Measurements from ENCODE around the gene STMN1.

STMN1 gene

DNA sequence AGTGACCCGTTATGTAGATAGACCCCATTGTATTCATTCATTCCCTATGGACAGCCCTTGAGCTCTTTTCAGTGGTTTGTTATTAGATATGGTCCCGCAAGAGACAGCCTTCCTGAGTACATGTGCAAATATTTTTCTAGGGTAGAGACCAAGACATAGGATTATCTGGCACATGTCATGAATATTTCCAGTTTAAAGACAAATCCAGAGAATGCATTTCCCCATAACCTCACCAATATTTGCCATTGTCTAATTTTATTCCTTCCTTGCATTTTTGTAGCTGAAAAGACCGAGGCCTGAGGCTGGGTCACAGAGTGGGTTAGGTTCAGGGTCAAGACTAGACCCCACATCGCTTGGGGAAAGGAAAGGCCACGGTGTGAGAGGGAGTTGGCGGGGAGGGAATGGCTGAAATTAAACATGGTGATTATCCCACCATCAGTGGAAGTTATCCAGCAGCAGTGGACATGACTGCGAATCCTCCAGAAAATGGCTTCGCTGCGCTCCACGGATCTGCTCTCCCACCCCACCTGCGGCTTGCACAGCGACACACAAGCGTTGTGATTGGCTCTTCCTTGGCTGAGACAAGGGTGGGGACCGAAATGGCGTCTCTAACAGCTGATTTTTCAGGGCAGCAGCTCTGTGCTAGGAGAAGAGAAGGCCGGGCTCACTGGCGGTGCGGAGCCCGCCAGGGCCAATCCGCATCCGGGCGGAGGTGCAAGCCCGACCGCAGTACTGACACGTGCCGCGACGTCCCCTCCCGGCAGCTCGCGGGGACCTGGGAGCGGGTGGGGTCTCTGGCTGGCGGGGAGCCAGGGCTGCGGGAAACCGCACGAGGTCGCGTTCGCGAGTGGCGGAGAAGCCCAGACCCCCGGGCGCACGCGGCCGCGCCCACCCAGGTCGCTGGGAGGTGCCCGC is 16.1 kb upstream of the STMN1 start:
- DNase-seq (ENCODE audit: low read depth, low spot score): peak; percentile 74

- DNase-seq (ENCODE audit: low read depth, low spot score): peak; percentile 73
Observed at GRCh38 chr1:25918615-25919014, 12.4 kb upstream of the STMN1 start.

DNA sequence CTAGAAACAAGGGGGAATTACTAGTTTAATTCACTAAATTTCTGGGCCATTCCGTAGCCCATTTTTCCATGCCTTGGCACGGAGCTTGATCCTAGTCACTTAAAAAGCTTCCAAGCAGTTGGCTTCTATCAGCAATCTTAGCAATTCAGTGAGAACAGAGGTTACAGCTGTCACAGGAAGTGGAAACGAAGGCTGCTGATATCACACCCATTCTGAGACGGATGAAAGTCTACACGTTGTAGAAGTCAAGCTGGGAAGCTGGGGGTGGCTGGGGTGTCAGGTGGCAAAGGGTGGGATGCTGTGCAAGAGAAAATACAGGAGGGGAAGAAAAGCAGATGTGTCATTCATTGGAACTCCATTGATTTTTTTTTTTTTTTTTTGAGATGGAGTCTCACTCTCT is 11.8 kb upstream of the STMN1 start:
- no peak for DNase-seq (ENCODE audit: low read depth, low spot score)

GRCh38 chr1:25916460-25916859 is 10.2 kb upstream of the STMN1 start:
- DNase-seq (ENCODE audit: low read depth, low spot score): no peak

DNA sequence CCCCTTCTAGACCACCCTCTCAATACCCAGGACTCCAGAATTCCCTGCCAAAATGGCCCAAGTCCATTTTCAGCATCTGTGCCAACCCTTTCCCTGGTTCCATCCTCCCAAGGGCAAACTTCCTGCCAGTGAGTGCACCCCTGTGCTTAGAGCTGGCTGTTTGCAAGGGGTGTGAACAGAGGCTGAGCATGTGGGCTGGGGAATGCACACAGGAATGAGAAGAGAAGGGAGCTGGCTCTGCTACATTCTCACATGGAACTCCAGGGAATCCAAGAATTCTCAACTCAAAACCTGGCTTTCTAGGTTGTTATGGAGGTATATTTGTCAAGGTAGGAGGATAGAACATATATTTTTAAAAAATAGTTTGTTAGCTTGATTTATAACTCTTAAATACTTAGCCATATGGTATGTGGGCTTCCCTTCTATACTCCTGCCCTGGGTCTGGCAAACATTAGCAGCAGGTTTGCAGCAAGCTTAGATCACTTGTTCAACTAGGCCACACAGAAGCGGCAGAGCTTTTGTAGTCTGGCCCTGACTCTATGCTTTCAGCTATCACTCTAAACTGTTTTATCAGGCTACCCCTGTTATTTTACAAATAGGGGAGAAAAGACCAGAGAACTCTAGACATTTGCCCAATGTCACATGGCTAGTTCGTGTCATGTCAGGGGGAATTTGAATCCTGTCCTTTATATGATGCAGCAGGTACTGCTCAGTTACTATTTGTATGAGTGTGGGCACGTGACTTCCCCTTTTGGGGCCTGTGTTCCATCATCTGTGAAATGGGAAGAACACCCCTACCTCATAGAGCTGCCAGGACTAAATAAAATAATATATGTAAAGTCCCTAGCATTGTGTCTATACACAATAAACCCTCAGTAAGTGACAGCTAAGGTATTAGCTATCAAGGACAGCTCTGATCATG is 8.1 kb upstream of the STMN1 start:
- no peak for DNase-seq (ENCODE audit: low read depth, low spot score)

- no peak for DNase-seq (ENCODE audit: low read depth, low spot score)
Observed at GRCh38 chr1:25913206-25913605, 7.0 kb upstream of the STMN1 start.

GRCh38 chr1:25912076-25912831 is 6.0 kb upstream of the STMN1 start:
- DNase-seq (ENCODE audit: low read depth, low spot score): no peak

- no peak for DNase-seq (ENCODE audit: low read depth, low spot score)
Observed at GRCh38 chr1:25911162-25911561, 4.9 kb upstream of the STMN1 start.

DNA sequence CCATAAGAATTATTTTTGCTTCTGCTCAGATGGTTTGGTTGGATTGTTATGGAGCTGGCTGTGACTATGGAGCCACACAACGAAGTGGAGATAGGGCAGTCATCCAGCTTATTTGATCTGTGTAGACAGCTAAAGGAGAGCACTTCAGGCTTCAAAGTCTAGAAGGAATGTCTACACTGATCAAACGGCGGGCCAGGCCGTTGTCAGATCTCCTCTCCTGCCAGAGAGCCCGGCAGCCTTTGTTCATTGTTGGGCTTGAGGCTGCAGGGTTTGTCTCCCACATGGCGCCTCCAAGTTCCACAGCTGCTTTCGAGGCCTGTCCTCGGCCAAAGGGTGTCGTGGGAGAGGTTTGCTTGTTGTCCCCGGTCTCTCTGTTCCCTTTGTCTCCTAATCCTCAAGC is 2.8 kb upstream of the STMN1 start:
- no peak for DNase-seq (ENCODE audit: low read depth, low spot score)

DNA sequence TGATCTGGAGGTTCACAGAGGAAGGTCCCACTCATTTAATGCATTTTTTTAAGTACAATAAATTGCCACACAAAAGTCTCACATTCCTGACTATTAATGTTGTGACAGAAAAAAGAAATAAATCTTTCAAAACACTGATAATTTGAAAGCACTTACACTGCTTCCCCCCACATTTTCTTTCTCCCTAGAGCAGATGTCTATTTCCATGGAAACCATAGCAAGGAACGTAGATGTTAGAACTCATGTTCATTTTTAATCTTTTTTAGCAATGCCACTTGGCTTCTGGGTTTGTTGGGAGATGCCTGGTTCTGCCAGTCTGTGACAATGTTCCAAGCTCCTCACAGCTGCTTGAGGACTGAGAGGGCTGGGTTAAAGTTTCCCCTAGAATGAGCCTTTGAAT is 1.9 kb upstream of the STMN1 start:
- no peak for DNase-seq (ENCODE audit: low read depth, low spot score)

GRCh38 chr1:25907601-25908000 is 1.4 kb upstream of the STMN1 start:
- no peak for DNase-seq (ENCODE audit: low read depth, low spot score)

DNA sequence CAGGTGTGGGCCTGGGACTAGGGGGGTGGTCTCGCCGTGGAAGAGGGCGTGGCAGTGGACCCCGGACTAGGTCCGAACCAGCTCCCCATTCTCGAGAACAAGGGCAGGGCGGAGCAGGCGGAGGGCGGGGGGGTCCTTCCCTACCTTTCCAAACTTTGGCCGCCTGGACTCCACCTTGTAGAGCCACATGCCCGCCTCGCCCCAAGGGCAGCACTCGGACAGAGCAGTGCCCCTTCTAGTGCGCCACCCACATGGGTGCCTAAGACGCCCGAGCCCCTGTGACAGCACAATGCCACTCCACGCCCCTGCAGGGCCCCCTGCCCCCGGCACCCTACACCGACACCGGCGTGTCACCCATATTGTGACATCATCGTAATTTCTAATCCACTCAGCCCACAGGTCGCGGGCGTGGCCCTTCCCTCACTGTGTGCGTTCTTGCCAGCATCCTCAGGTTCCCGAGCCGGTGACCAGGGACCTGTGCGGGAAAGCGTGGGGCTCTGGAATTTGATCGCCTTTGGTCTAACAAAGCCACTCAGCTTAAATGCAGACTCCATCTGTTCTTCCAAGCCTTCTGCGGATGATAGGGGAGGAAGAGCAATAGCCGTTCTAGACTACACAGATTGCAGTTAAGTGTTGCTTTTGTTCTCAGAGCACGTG is 553 bp upstream of the STMN1 start:
- peak; percentile 72 for DNase-seq (ENCODE audit: low read depth, low spot score)

DNA sequence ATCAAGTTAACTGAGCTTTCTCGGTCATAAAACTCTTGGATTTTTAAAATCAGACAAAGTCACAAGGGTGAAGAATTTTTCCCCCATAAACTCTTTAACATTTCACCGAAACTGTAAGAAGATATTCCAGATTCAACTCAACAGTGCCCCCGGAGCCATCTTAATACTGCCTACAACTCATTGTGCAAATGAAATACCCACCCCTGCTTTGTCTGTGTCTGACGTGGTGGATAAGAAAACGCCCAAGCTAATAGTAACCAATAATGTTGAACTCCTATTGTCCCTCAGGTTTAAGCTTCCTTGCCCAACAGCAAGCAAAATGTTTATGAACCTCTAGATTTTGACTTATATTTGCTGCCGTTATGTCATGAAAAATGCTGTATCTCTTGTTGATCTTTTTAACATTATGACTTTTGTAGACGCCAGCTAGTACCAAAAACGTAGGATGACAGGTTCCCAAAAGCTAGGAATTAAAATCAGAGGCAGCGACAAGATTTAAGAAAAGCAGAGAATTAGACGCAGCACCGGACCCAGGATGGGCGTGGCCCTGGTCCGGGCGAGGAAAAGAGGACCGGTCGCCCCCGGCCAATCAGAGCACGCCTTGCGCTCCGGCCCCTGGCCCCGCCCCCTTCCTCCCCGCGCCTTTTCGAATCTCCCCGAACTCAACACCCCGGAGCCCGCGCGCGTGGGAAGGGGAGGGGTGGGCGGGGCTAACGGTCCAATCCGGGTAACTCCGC is 1.1 kb downstream of the STMN1 start:
- peak; percentile 91 for DNase-seq (ENCODE audit: low read depth, low spot score)

DNA sequence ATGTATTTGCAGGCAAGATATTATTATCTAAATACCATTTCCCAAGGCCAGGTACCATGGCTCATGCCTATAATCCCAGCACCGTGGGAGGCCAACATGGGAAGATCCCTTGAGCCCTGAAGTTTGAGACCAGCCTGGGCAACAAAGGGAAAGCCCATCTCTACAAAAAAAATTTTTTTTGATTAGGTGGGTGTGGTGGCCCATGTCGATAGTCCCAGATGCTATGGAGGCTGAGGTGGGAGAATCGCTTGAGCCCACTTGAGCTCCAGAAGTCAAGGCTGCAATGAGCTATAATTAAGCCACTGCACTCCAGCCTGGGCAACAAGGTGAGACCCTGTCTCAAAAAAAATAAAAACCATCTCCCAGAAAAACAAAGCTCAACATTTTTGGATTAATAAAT is 2.2 kb downstream of the STMN1 start:
- no peak for DNase-seq (ENCODE audit: low read depth, low spot score)

GRCh38 chr1:25902462-25902861 is 3.8 kb downstream of the STMN1 start:
- no peak for DNase-seq (ENCODE audit: low read depth, low spot score)

- no peak for DNase-seq (ENCODE audit: low read depth, low spot score)
Observed at GRCh38 chr1:25900219-25900618, 6.0 kb downstream of the STMN1 start.

DNA sequence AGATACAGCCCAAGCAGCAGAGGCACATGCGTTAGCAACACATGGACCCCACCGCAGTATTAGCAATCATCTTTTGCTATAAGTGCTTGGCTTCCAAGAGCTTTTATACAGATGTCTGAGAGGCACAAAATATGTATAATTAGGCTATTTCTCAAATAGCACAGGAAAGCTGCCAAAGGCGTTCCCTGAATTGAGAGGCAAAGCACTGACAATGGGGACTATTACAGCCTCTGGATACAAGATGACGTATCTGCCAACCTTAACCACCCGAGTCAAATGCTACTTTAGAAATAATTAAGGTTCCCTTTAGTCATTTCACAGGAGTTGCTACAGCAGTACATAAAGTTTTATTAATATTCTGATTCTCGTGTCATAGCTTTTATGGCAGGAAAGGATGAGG is 6.4 kb downstream of the STMN1 start:
- no peak for DNase-seq (ENCODE audit: low read depth, low spot score)

GRCh38 chr1:25898223-25899015 is 7.8 kb downstream of the STMN1 start:
- DNase-seq (ENCODE audit: low read depth, low spot score): no peak

- no peak for DNase-seq (ENCODE audit: low read depth, low spot score)
Observed at GRCh38 chr1:25897754-25898153, 8.5 kb downstream of the STMN1 start.

- no peak for DNase-seq (ENCODE audit: low read depth, low spot score)
Observed at GRCh38 chr1:25896266-25896665, 10.0 kb downstream of the STMN1 start.

Measured in ELF-1 (cell line).